H1 (cell line): ENCODE results near the gene SCAMP2.

Experiments used
- CEBPB ChIP-seq: IDR thresholded peaks from 2 replicates; pipeline ENCODE4 v1.6.1; 2012; ENCODE audit warnings: low read depth, low read length
- FOSL1 ChIP-seq: IDR thresholded peaks from 2 replicates; pipeline ENCODE4 v1.6.1; 2011; ENCODE audit warnings: mild to moderate bottlenecking, low read depth, low read length, moderate library complexity; ENCODE audit not compliant: insufficient read depth
- GABPA ChIP-seq: IDR thresholded peaks from 2 replicates; pipeline ENCODE4 v1.6.1; 2011; ENCODE audit warnings: mild to moderate bottlenecking, low read length, moderate library complexity, borderline replicate concordance; ENCODE audit not compliant: insufficient read depth
- GTF2F1 ChIP-seq: IDR thresholded peaks from 2 replicates; pipeline ENCODE4 v1.6.1; 2012; ENCODE audit warnings: low read depth, low read length, improper control_type of control experiment, borderline replicate concordance
- POLR2A ChIP-seq, 2 experiments: IDR thresholded peaks; 1 replicate in 1 of 2; 2 replicates in 1 of 2; pipeline ENCODE4 v1.6.1; 2011; ENCODE audit warnings: low read depth in 2 of 2, low read length in 2 of 2, mild to moderate bottlenecking in 2 of 2; ENCODE audit errors: control extremely low read depth in 1 of 2
- POLR2AphosphoS5 ChIP-seq: IDR thresholded peaks from 2 replicates; pipeline ENCODE4 v1.6.1; 2011; ENCODE audit warnings: low read depth, low read length
- RAD21 ChIP-seq, 2 experiments: IDR thresholded peaks in 1 of 2; conservative IDR thresholded peaks in 1 of 2; 2 replicates each; pipeline ENCODE4 v1.6.1; 2011; ENCODE audit warnings: low read depth in 2 of 2, low read length in 2 of 2, improper control_type of control experiment in 1 of 2, inconsistent platforms in 1 of 2, mild to moderate bottlenecking in 1 of 2, moderate library complexity in 1 of 2
- RXRA ChIP-seq: IDR thresholded peaks from 2 replicates; pipeline ENCODE4 v1.6.1; 2011; ENCODE audit warnings: low read depth, mild to moderate bottlenecking, low read length, moderate library complexity; ENCODE audit not compliant: insufficient read depth
- TAF1 ChIP-seq: IDR thresholded peaks from 2 replicates; pipeline ENCODE4 v1.6.1; 2011; ENCODE audit warnings: mild to moderate bottlenecking, low read depth, low read length
- TCF12 ChIP-seq: IDR thresholded peaks from 2 replicates; pipeline ENCODE4 v1.6.1; 2011; ENCODE audit warnings: low read depth, mild to moderate bottlenecking, low read length
- TF ChIP-seq, protein P1 (sequence below), 3 experiments: IDR thresholded peaks; 1 replicate in 2 of 3; 2 replicates in 1 of 3; pipeline versions ENCODE4 v1.5.1 to v1.6.1; 2011; ENCODE audit warnings: low read length in 3 of 3, mild to moderate bottlenecking in 3 of 3, inconsistent platforms in 2 of 3, low read depth in 1 of 3, moderate library complexity in 1 of 3; ENCODE audit not compliant: insufficient read depth in 1 of 3; ENCODE audit errors: control extremely low read depth in 1 of 3
- TF ChIP-seq, protein P2 (sequence below): IDR thresholded peaks from 2 replicates; pipeline ENCODE4 v1.6.1; 2011; ENCODE audit warnings: low read depth, mild to moderate bottlenecking, low read length; ENCODE audit not compliant: insufficient read depth
- TF ChIP-seq, protein P3 (sequence below): IDR thresholded peaks from 2 replicates; pipeline ENCODE4 v1.6.1; 2012; ENCODE audit warnings: inconsistent platforms

DNA sequence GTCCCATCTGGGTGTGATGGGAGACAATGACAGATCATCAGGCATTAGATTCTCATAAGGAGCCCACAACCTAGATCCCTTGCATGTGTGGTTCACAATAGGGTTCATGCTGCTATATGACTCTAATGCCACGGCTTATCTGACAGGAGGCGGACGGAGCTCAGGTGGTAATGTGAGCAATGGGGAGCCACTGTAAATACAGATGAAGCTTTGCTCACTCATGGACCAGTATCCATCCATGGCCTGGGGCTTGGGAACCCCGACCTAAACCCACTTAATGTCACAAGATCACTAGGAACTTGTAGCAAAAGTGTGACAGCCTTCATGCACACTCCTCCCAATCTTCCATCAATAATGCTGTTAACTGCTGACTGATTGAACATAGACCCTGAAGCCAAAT, 35.5 kb upstream of the SCAMP2 start:
- TF ChIP-seq FOSL1, result no peak
- no peak for TF ChIP-seq TAF1
- no peak for TF ChIP-seq GABPA
- TF ChIP-seq, protein P1, sequence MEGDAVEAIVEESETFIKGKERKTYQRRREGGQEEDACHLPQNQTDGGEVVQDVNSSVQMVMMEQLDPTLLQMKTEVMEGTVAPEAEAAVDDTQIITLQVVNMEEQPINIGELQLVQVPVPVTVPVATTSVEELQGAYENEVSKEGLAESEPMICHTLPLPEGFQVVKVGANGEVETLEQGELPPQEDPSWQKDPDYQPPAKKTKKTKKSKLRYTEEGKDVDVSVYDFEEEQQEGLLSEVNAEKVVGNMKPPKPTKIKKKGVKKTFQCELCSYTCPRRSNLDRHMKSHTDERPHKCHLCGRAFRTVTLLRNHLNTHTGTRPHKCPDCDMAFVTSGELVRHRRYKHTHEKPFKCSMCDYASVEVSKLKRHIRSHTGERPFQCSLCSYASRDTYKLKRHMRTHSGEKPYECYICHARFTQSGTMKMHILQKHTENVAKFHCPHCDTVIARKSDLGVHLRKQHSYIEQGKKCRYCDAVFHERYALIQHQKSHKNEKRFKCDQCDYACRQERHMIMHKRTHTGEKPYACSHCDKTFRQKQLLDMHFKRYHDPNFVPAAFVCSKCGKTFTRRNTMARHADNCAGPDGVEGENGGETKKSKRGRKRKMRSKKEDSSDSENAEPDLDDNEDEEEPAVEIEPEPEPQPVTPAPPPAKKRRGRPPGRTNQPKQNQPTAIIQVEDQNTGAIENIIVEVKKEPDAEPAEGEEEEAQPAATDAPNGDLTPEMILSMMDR (IDR thresholded peaks at IDR 0.05; ENCODE audit: control extremely low read depth in 1 of 3, insufficient read depth in 1 of 3, low read depth in 1 of 3, low read length in 3 of 3), result no peak
- TF ChIP-seq, protein P2, sequence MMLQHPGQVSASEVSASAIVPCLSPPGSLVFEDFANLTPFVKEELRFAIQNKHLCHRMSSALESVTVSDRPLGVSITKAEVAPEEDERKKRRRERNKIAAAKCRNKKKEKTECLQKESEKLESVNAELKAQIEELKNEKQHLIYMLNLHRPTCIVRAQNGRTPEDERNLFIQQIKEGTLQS, result no peak
- TF ChIP-seq RXRA, result no peak
- TF ChIP-seq, protein P3, sequence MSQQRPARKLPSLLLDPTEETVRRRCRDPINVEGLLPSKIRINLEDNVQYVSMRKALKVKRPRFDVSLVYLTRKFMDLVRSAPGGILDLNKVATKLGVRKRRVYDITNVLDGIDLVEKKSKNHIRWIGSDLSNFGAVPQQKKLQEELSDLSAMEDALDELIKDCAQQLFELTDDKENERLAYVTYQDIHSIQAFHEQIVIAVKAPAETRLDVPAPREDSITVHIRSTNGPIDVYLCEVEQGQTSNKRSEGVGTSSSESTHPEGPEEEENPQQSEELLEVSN, result no peak
- TF ChIP-seq POLR2AphosphoS5, result no peak
- TF ChIP-seq CEBPB, result no peak
- no peak for TF ChIP-seq POLR2A (IDR thresholded peaks at IDR 0.05; ENCODE audit: control extremely low read depth in 1 of 2, low read depth in 2 of 2, low read length in 2 of 2)
- no peak for TF ChIP-seq RAD21 (IDR thresholded peaks at IDR 0.05 in 1 of 2, conservative IDR thresholded peaks at IDR 0.05 in 1 of 2; ENCODE audit: low read depth in 2 of 2, low read length in 2 of 2)
- no peak for TF ChIP-seq GTF2F1
- TF ChIP-seq TCF12, result no peak
